Kasumi-1 (cell line): ENCODE data around the gene ATP7B.
A peak's percentile ranks its signal among the peaks of the same experiment; 100 is the strongest.

ENCODE experiments used
- DNase-seq, 2 experiments: peaks; one replicate each; lab custom pipeline; 2025; lab: John Stamatoyannopoulos, UW

ATP7B gene

DNA sequence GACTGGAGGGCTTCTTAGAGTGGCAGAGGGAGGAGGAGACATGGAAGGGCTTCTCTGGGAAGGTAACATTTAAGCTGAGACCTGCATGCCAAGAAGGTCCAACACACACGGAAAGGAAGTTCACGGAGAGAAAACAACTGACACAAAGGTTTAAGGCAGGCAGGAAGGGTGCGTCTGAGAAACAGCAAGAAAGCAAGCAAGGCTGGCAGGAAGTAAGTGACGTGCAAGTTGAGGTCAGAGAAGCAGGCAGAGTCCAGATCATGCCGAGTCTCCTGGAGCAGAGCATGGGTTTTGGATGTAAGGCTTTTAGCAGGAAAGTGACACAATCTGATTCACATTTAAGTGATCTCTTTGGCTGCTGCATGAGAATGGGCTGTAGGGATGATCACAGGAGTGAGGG is 60.5 kb downstream of the ATP7B start:
- DNase-seq: no peak

DNA sequence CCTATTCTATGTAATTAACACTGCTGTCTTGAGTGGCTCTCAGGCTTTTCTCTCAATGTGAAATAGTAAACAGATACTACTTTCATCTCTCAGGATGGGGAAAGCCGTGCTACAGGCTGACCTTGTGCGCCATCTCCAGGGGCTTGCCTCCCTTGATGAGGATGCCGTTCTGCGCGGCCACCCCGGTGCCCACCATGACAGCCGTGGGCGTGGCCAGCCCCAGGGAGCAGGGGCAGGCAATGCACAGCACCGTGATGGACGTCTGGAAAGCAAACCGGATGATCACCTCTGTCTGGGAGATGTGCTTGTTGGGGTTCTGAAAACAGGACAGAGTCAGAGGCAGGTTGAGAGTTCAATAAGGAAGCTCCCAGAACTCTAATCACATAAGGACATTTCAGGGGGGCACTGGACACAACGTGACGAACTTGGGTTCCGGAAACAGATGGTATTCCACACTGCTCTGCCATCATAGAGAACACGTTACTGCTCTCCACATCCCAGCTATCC is 65.0 kb downstream of the ATP7B start:
- no peak for DNase-seq

DNA sequence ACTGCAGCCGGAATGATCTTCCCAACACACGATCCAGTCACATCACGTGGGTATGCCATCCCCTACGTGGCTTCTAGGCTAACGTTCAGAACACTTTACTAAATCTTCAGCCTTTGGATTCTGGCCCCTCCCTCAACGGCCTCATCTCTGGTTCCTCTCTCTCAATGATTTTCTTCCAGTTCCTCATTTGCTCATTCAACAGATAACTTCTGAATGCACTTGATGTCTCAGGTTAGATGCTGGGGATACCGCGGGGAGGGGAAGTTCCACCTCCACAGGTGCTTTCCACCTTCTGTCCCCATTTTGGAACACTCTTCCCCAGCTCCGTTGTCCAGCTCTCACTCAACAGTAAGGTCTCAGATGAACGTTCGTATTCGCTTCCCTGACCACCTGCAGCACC is 66.1 kb downstream of the ATP7B start:
- DNase-seq: peak; percentile 10 to 16

DNA sequence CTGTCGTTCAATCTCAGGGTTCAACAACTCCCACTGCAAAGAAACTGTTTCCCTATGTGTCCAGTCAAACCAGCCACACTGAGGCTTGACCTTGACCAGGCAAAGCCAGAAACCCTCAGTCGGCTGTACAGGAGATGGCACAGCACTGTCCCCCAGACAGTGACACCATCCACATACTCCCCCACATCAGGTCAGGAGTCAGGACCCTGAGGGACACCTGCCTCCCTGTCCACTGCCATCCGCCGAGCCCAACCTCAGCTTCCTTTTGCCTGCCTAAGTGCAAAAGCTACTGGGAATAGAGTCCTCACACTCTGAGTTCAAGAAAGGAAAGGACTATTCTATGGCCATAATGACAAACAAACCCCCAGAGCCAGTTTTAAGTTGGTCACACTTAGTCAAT is 66.8 kb downstream of the ATP7B start:
- DNase-seq: no peak

DNA sequence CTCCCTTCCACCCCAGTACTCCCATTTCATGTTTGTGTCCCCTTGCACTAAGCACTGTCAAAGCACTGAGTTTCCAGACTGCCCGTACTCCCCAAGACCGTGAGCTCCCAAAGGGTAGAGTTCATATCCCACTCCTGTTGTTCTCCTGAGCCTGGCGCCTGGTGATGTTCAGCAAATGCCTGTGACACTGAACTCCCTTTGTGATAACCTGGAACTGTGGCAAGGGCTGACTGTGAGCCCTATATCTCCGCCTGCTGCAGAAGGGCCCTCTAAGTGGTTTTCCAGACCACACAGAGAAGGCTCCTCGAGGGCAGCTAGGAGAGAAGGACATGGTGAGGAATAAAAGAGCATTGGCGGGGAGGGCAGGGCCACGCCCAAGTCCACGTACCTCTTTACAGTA is 67.5 kb downstream of the ATP7B start:
- DNase-seq: no peak

DNA sequence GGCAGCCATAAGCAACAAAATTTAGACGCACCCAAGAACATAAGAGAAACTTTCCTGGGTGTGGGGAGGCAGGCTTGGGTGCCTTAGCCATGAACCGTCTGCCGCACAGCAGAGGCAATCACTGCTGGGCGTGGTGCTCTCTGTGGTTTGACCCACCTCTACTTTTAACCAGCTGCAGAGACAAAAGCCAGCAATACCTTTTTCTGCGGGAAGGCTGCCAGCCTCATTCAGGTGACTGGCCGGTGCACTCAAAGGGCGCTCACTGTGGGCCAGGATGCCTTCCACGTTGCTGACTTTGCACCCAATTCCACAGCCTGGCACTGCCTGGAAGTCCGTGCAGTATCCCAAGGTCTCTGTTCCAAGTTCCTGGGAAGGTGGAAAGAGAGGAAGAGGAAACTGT is 69.1 kb downstream of the ATP7B start:
- no peak for DNase-seq

DNA sequence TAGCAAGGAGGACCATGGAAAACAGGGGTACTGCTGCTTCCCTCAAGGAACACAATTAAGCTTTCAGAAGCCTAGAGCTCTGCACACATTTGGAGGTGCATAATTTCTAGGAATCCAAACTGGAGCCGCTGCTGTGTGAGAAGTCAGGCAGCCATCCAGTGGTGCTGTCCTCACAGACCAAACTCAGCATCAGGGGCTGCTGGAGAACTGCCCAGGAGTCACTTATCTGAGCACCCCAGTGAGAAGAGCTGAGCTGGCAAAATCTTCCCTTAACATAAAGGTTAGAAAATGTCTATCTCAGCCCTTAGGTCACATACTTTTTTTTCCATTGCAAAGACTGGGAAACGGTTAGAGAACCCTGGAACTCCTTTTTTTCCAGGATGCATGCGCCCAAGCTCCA is 72.8 kb downstream of the ATP7B start:
- DNase-seq: no peak

DNA sequence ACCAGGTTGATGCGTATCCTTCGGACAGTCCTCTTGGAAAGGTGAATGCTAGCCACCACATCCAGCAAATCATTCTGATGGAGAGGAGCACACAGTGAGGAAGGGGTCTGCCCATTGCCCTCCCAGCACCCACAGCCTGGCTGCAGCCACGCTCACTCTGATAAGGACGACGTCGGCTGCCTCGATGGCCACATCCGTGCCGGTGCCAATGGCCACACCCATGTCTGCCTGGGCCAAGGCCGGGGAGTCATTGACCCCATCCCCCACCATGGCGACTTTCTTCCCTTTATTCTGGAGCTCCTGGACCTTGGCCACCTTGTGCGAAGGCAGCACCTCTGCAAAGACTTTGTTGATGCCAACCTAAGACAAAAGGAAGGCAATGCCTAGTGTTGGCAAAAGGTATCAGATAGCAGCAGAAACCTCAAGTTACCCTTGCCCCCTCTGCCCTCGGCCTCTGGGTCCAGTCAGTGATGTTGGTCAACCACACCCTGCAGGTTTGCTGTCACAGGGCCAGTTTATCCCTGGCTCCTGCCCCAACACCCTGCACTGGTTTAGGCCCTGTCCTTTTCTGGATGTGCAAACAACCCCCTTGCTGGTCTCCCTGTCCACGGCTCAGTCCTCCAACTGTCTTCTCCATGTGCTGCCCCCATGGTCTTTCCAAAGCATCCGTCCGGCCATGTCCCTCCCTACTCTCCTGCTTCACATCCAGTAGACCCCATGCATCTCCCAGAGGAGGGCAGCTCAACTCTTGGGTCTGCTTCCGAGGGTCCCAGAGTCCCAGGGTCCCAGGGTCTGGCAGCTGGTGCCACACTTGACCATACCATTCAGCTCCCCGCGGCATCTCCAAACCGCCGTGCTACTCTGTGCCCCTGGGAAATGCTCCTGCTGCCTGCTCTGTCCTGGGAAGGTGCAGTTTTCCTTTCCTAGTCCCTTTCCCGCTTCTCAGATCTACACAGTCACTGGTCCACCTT is 73.6 kb downstream of the ATP7B start:
- no peak for DNase-seq

DNA sequence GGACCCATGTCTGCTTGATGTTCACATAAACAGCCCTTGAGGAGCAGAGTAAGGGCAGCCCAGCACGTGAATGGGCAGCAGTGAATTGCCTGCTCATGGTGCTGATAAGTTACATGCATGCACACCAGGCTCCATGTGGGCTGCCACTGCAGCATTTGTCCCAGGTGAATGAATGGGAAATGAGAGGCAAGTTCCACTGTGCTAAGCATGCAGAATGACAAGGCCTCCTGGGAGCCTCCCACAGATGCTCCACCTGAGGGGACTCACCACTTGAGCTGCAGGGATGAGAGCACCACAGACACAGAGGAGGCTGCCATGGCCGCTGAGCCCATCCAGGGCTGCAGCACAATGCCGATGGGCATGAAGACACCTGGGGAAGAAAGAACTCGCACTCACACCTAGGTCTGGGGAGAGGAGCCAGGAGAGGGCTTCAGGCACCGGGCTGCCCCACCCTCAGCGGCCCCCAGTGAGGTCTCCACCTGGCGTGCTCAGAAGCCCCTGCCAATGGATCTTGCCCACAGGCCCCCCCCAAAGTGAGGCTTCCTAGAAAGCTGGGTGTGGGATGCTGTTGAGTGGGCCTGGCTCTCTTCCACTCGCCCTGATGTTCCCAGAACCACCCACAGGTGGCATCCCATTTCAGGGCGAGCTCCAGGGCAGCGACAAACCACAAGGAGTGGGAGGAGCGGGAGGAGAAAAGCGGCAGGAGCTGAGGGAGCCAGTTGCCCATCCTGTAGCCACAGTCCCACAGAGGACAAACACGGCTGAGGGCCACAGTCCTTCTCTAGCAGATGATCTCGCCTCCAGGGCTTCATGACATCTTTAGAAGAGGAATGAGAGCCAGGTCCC is 75.7 kb downstream of the ATP7B start:
- peak; percentile 7 to 8 for DNase-seq

DNA sequence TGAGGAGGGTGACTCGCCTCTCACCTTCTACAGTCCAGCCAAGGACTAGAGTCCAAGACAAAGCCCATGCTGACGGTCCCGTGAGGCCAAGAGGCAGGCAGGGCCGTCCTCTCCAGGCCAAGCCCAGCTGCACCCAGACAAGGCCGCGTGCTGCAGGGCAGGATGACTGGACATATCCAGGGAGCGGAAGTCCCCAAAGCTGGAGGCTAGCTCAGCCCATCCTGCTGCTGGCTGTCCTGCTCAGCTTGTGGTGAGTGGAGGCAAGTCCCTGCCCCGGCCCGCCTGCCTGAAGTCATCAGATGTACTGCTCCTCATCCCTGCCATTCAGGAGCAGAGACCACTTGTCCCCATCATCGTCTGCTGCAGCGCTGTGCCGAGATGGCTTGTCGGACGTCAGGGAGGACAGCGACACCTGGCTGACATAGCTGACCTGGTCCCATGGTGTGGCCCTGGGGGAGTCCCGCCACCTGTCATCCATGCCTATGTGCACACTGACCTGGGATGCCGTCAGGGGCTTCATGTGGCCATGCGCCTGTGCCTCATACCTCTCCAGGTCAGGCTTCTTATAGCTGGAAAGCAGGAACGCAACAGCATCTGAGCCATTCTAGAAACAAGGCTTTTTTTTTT is 76.7 kb downstream of the ATP7B start:
- DNase-seq: no peak

DNA sequence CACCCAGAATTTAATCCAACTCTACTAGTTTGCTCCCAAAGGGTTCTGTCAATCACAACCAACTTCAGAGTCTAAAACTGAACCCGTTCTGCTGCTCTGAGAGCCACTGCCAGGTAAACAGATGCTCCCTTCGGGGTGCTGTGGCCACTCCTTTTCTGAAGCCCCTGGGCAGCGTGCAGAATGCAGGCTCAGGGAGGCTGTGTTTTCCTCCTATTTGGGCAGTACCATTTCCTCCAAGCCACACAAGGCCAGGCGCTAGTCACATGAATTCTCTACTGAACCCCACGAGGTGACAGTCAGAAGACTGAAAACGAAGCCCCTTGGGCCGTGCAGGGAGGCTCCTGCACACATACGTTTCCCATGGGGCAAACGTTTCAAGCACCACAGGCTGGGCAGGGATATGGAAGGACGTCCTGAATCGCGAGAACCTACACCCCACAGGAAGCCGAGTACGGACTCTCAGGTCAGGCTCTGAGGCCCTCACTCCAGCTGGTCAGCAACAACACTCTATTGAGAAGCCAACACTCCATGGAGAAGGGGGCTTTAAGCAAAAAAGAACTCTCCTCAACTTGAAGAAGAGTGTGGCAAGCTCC is 77.7 kb downstream of the ATP7B start:
- DNase-seq: no peak

DNA sequence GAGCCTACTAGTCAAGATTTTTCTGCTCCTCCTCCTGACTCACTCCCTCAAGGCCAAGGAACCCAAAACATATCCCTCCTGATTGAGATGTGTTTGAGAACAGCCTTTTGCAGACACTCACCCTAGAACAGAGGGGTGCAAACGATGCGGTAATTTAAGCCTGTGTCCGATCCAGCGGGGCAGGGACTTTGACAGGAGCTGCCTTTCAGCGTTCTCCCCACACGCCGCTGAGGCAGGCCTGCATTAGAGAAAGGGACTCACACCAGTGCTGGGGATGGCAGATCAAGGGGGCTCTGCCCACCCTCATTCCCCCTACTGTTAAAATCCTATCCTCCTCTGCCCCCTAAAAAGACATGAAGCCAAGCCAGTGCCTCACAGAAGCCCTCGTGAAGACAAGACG is 79.0 kb downstream of the ATP7B start:
- no peak for DNase-seq

DNA sequence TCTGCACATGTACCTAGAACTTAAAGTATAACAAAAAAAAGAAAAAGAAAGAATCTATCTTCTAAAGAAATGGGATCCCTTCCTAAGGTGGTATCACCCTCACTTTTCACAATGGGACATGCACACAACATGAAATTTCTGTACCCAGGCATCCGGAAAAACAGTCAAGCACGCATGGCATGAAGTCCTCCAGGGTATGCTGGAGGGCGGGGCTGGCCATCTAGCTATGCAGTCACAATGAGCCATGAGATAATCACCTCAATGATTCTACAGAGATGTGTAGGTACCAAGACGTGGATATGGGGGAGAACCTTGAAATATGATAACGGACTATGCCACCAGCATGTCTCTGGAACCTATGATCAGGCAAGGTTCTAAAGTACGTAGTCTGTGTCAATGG is 79.6 kb downstream of the ATP7B start:
- no peak for DNase-seq

DNA sequence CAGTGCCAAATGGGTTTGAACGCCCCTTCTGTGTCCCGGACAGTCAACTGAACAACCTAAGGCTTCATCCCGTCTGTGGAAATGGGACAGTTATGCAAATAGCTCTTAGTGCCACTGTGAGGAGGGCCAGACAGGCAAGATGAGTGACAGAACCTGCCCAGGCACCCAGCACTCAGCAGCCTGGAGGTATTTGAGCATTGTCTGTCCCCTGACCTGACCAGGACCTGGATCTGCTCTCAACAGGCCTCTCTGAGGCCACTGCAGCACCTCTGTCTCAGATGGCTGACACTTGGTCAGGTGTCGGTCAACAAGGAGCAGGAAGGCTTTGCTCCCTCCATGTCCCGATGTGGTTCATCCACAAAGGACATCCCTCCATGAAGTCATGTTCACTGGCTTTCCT is 81.6 kb downstream of the ATP7B start:
- no peak for DNase-seq

DNA sequence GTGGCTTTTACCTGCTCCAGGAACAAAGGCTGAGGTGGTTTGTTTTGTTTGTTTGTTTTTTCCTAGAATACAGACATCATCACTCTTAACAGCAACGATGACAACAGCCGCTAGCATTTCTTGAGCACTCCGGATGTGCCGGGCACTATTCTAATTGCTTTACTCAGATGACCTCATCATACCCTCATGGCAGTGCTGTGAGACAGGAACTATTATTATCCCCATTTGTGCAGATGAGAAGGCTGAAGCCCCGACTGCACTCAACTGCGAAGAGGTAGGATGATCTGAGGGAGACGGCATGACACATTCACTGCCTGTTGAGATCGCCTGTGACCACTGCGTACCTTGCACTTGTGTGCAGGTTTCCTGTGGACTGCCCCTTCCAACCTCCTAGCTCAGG is 83.0 kb downstream of the ATP7B start:
- DNase-seq: no peak

DNA sequence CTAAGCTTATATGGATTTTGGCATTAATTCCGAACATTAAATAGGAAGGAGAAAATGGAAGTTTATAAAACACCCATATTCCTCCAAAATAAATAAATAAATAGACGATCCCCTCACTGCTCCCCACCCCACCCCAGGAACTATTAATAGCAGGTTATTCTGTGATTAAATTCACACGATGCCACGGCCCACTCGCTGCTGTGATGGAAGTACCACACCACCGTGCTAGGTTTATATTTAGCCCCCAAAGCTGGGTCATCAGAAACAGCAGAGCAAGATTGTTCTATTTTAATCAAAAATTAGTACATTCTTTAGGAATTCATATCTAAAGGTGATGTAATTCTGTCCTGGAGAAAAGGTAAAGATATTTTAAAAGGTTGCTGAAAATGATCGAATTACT is 84.1 kb downstream of the ATP7B start:
- DNase-seq: no peak

DNA sequence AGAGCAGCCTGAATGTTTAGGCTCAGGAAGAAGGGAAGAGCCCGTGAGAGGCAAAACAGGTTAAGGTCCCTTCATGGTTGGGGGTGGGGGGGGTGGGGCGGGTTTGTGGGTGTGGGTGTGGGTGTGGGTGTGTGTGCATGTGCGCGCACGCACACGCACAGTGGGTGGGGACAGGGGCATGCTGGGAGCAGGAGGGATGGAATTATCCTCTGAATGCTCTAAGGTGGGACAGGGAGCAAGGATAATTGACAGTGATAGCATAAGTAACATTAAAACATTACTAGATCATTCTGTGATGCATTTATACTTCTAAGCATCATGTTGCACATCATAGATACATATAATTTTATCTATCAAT is 84.7 kb downstream of the ATP7B start:
- no peak for DNase-seq

DNA sequence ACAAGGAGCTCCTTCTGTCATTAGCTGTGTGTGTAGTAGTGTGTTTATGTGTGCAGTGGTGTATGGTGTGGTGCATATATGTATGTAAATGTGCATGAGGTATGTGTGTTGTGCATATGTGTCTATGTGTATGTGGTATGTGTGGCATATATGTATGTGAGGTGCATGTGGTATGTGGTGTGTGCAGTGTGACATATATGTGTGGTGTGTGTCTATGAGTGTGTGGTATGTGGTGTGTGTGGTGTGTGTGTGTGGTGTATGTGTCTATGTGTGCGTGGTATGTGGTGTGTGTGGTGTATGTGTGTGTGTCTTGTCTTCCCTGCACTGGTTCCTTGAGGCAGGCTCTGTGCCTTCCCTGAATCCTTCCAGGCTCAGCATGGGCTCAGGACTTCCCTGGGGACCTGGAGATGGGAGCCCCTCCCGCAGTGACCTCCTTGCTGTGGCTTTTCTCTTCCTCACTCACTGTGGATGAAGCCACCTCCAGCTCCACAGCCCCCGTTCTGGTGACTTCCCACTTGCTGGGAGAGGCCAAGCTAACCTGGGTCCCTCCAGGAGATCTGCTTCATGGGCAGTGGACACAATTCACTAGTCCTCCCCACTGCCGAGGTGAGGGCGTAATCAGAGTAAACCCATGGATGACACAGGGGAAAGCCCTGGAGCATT is 85.3 kb downstream of the ATP7B start:
- DNase-seq: no peak

DNA sequence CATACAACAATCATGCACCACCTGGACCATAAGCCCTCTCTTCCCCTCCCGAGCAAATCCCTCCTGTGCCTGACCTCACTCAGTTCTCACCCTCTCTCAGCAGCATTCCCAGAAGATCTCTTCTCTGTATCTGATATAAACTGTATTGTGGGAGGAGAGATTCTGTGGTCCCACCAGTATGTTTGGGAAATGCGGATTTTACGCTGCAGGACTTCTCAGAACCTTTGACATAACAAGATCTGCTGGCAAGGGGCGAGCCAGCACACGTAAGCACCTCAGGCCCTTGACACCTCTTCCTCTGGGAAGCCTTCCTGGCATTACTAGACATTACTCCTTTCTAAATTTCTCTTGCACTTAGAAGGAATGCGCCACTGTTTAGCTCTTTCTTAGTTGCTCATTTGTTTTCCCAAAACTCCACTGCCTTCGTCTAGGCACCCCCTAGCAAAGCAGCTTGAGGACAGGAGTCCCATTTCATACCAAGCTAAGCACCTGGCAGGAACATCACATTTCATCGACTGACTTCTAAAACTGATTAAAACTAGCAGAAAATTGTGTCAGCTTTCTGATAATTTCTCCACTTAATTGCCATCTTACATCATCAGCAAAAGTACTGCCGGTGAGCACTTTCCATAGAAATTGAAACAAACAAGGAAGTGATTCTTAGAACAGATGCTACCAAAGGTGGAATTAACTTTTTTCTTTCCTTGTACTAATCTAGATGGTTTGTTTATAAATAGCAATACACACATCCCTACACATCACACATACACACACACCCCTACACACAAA is 86.3 kb downstream of the ATP7B start:
- no peak for DNase-seq

DNA sequence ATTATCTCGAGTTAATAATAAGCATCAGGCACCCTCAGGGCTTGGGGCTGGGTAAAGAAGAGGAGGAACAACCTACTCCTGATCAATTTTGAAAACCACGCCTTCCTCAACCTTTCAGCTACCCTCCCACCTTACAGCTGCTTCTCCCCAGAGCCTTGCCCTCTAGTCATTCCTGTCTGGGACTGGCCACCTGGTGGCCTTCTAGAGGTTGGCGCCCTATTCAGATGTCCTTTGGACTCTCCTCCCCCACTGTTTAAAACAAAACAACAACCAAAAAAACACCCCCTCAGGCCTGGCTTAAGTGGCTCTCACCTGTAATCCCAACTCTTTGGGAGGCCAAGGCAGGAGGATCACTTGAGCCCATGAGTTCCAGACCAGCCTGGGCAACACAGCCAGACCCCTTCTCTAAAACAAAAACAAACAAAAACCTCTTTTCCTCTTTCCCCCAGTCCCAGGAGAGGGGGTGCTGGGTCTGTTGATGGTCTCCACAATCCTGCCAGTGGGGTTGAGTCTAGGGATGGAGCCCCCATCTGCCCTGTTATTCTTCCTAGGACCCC is 87.2 kb downstream of the ATP7B start:
- DNase-seq: peak in 1 of 2 experiments; percentile 11
